HG03575 (cell line): ENCODE measurements around the gene ZFYVE1.
"Not testable (repeated sequence)": the region's sequence is repeated elsewhere in the genome, so short reads cannot be mapped to it uniquely, and the experiment has no call there.

Experiments used
- ATAC-seq: cut with Tn5 transposase; IDR thresholded peaks from one replicate; pipeline ENCODE4 v1.9.1; 2021; ENCODE audit not compliant: unreplicated experiment, insufficient number of reproducible peaks, low FRiP score; ENCODE audit errors: extremely low read depth

ZFYVE1 gene

DNA sequence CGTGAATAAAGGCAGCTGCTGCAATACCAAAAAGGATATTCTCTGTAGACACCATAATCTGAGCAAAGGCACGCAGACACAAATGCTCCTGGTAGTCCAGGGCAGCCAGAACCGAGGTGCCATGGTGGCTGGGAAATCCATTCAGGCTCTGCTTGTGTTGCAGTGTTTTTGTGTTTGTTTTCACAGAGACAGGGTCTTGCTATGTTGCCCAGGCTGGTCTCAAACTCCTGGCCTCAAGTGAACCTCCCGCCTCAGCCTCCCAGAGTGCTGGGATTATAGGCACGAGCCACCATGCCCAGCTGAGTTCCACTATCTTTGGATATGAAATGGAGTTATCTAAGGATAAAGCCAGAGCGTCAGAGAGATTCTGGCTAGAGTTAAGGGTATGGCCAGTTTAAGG is 60.9 kb downstream of the ZFYVE1 start:
- ATAC-seq = no peak

DNA sequence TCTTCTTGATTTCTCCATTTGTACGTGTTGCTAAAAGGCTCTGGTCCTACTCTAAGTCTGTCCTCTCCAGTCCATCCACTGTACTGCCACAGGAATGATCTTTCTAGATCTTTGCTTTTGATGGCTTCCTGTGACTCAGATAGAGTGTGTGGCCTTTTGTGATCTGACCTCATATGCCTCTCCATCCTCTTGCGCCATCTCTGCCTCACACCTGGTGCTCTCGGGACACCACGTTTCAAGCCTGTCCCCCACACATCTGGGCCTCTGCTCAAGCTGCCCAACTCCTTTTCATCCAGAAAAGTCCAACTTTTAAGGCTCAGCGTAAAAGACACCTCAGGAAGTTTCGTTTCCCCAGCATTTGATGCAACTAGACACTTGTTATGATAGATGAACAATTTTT is 61.7 kb downstream of the ZFYVE1 start:
- ATAC-seq = no peak

DNA sequence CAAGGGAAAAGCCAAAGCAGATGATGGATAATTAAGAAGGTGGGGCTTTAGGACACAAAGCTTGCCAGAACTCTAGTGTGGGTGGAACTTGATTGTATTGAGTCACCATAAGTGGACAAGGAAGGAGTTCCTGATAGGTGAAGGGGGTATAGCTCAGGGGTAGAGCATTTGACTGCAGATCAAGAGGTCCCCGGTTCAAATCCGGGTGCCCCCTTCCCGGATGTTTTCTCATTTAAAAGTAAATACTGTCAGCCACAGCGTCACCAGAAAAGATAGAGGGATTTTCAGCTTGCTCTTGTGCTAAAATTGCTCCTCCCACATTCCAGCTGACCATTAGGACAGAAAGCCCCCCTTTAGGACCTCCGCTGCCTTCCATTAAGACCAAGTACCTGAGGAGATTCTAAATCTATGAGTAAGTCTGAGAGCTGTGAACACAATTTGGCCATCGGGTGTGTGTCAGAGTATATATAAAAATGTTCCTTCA is 64.0 kb downstream of the ZFYVE1 start:
- ATAC-seq = no peak

DNA sequence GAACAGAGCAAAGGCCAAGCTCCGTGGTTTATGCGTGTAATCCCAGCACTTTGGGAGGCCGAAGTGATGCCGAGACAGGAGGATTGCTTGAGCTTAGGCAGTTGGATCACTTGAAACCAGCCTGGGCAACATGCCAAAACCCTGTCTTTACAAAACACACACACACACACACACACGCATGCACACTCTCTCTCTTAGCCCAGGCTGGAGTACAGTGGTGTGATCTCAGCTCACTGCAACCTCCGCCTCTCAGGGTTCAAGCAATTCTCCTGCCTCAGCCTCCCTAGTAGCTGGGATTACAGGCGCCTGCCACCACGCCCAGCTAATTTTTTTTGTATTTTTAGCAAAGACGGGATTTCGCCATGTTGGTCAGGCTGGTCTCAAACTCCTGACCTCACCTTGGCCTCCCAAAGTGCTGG is 64.6 kb downstream of the ZFYVE1 start:
- not testable (repeated sequence) for ATAC-seq

DNA sequence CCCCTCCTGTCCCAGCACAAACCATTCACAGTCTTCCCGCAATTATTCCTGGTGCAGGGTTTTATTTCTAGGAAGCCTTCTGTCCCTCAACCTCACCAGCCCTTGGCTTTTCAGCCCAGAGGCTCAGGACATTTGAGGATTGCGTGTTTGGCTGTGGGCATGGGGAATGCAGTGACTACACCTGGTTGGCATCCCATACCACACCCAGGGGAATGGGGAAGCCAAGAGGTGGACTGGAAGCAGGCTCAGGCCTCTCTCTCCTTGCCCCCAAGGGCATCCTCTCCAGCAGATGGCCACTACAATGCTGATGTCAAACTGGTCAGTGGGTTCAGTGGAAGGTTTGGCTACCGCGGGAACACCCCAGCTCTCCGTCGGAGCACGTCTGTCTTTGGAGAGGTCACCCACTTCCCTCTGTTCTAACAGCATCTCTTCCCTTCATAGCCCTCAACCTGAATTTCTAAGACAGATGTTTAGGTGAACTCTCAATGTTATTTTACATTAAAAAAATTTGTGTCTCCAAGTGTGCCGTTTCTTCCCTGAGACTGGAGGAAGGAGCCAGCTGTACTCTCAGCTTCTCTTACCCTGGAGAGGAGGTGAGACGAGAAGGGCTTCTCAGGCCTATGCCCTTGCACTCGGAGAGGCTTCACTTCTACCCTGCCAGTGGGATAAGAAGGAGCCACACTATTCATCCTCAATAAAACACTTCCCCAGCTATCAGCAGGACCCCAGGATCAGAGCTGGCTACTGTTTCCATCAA is 65.1 kb downstream of the ZFYVE1 start:
- ATAC-seq = no peak

DNA sequence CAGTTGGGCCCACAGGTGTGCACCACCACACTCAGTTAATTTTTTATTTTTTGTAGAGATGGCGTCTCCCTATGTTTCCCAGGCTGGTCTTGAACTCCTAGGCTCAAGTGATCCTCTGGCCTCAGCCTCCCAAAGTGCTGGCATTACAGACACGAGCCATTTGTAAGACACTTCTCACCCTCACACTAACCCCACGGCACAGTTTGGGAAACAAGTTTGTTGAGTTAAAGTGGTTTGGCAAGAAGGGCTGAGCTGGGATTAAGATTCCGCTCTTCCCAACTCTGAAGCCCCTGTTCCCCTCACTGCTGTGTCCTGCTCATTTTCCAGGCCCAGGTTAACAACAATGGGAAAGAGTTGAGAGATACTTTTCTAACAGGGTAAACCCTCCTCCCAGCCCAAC is 65.9 kb downstream of the ZFYVE1 start:
- ATAC-seq = not testable (repeated sequence)

DNA sequence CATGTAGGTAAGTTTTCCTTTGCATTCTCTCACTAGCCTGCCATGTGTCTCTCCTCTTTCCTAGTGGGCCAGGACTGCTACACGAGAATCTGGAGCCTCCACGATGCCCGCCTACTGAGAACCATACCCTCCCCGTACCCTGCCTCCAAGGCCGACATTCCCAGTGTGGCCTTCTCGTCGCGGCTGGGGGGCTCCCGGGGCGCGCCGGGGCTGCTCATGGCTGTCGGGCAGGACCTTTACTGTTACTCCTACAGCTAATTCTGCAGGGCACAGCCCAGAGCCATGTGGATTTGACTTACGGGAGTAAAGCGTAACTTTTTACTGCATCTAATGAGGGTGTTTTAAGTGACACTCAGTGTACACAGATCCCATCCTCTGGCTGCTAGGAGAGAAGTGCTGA is 68.4 kb downstream of the ZFYVE1 start:
- no peak for ATAC-seq

DNA sequence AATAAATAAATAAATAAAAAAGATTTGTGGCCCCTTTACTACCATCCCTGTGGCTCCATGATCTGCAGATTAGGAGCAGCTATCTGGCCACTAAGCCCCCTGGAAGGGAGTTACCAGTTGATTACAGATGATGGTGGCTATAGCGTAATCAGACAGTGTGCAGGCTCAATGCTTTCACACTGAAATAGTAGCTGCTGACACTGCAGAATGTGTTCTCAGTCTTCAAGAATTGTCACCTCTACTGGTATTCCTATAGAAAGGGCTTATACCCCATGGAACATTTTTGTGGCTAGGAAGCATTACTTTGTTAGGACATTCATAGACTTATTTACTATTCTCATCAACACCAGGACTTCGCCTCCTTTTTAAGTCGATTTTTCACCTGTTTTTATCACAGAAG is 69.7 kb downstream of the ZFYVE1 start:
- no peak for ATAC-seq

DNA sequence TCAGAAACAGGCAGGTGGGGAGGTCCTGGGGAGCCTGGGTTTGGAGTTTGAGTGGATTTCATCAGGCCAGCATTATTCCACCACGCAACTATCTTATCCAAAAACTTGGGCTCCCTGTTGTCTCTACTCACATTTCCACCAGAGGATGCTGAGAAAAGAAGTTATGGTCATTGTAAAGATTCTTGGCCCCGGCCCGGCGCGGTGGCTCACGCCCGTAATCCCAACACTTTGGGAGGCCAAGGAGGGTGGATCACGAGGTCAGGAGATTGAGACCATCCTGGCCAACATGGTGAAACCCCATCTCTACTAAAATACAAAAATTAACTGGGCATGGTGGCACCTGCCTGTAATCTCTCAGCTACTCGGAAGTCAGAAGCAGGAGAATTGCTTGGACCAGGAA is 70.2 kb downstream of the ZFYVE1 start:
- not testable (repeated sequence) for ATAC-seq

DNA sequence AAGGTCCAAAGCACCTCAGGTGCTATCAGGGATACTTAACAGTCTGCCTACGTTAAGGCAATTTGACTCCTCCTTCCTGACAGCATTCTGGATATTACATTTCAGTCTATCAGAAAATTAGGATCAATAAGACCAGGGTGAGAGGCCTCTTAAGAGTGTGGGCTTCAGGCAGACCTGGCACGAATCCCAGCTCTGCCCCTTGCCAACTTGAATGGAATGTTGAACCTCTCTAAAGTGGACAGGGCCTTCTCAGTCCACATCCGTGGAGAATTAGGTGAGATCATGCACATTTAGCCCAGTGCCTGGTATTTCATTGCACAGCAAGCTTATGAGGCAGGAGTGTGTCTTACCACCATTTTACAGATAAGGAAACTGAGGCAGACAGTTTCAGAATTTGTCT is 74.7 kb downstream of the ZFYVE1 start:
- no peak for ATAC-seq

DNA sequence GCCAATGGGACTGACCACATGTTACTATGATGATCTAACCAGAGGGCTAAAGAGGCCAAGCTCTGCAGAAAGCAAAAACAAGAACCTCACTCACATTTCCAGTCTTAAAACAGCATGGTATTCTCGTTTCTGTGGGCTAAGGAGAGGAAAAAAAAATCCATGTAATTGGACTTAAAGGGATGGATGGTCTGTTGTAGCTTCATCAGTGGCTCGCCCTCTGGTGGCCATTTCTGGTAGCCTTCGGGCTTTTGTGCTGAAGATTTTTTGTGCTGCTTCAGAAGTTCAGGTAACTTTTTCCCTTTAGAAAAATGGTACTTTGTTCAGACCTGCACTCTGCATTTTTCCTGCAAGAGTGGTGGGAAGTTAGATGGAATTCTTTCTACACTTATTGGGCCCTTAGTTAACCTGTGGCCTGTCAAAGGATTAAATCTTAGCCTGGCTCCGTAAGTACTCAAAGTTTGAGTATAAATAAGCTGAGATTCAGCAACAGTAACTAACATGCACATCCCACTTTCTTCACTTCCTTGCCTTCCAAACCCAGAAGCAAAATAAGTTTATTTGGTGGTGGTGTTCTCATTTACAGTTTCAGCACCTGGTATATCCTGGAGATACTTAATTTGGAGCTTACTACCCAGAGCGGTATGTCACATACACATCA is 78.3 kb downstream of the ZFYVE1 start:
- ATAC-seq = no peak

DNA sequence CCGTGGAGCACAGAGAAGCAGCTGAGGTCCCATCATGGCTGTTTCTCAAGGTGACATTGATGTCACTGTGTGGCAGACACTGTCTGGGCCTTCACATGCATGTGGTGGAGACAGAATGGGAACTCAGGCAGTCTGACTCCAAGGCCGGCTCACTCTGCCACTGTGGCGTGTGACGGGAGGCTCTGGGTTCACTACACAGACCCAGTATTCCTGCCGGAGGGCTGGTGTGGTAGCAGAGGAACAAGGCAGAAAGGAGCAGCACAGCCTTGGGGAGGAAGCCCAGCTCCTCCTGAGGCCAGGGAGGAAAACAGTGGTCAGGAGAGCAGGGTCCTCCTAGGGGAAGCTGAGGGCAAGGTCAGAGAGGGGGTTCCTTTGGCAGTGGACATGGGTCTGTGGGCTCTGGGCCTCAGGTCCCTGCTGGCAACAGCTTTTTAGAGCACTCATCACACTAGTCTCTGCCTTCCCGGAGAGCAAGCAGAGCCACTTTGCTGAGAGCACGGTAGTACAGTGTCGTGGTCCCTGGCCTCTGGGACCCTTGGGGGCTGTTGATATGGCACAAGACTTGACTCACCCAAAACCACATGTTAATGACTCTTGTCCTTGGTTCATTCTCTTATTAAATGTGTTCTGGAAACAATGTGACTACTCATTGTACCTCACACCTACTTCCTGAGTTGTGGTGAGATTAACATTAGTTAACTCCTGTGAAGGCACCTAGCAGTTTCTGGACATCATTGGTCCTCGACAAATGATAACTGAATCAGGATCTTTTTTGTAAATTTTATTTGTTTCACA is 79.3 kb downstream of the ZFYVE1 start:
- no peak for ATAC-seq

DNA sequence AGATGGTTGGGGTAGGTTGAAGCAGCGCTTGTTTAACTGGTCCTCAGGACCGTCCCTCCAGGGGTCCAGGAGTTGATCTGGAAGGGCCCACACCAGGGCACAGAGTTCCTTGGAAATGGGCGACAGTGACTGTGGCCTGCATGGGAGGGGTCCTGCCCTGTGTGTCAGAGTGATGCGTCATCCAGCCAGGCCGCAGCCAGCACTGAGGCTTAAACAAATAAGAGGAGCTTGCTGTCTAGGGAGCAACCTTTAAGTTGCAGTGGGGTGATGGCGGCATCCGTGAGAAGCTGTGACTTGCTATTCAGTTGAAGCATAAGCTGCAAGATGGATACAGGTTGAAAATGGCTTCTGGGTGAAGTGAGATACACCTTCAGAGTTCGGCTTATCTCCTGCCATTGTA is 80.4 kb downstream of the ZFYVE1 start:
- ATAC-seq = no peak

DNA sequence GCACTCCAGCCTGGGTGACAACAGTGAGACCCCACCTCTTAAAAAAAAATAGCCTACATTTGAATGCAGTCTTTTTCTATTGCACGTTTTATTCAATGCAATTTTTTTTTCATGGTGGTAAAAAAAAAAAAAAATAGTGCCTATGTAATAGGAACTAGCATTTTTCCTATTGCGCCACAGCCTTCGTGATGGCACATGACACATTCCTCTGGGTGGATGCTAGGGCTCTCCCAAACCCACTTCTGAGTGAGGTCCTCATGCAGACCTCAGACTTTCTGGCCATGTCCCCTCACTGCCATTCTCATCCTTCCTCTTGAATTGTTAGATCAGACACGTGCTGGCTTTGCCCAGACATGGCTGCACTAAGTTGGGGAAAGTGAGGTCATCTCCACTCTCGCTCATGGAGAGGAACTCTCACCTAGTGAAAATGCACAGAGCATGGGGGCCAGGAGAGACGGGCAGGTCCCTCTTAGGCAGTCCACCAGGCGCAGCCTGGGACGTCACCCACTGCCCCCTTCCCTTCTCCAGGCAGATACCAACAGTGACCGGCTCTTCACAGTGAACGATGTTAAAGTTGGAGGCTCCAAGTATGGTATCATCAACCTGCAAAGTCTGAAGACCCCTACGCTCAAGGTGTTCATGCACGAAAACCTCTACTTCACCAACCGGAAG is 81.4 kb downstream of the ZFYVE1 start:
- no peak for ATAC-seq

DNA sequence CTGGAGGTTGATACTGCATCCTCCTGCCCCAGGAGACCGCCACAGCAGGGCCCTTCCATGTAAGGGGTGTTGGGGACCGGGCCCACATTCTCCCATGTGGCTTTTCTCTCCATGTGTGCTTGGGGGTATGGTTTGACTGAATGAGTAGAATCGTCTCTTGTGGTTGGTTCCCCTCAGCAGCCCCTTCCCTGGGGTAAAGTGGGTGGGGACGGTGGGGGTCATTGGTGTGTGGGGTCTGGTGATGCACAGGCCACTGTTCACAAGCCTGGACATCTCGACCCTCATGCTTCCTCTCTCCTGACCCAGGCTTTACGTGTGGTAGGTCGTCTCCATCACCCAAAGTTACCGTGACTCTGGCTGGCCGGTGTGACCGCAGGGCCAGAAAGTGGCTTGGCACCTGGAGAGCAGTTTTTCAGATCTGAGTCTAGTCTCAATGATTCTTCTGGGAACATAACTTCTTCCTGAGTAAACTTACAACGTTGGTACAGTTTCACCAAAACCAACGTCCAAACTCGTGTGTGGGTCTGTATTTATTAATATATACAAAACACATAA is 83.0 kb downstream of the ZFYVE1 start:
- ATAC-seq = no peak

DNA sequence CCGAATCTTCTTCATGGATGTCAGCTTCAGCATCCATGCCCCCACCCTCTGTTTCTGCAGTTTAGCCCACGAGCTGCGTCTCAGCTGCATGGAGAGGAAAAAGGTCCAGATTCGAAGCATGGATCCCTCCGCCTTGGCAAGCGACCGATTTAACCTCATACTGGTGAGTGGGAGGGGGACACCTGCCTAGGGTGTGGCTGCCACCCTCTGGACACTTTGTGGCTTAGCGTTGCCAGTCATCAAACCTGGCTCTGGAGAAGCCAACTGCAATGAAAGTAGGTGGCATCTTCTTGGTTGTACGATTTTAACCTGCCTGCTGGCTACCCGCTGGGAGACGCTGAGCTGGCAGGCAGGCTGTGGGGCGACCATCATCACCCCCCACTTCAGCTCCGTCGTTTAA is 84.0 kb downstream of the ZFYVE1 start:
- no peak for ATAC-seq

DNA sequence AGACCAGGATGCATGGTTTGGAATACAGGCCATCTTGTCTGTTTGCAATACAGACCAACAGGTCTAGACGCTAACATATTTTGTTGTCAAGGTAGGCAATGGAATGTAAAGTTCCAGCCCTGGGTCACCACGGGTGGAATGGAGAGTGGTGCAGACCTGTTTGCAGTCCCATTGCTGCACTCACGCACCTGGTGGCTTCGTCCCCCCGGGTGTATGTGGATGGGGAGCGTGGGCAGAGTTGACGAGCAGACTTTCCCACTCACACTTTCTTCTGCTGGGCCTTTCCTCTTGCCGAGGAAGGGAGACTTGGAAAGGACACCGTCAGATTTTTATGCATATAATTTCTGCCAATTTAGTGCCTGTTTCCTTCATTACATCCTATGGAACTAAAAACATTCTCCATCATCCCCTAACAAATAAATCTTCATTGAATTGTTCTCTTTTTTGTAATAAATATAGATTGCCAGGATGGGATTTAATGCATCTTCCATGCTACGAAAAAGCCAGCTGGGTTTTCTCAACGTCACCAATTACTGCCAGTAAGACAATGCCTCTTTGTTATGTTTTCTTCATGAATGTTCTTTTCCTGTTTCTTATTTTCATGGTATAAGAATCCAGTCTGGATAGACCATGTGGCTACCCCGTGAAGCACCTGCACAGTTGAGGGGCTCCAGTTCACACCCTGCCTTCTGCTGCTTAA is 85.5 kb downstream of the ZFYVE1 start:
- no peak for ATAC-seq

DNA sequence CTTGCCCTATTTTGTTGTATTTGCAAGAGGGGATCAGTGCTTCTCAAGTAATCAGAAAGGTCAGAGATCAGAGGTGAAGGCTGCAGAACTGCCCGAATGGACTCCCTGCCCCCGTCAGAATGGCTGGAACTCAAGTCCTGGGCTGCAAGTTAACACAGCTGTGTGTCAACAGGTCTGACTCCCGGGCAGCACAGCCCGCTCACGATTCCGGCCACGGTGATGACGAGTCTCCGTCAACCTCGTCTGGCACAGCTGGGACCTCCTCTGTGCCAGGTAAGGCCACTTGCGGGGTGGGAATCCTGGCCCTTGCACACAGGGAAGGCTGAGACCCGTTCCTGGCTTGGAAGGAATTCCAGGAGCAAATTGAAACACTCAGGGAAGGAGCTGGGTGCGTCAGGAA is 87.3 kb downstream of the ZFYVE1 start:
- ATAC-seq = no peak

DNA sequence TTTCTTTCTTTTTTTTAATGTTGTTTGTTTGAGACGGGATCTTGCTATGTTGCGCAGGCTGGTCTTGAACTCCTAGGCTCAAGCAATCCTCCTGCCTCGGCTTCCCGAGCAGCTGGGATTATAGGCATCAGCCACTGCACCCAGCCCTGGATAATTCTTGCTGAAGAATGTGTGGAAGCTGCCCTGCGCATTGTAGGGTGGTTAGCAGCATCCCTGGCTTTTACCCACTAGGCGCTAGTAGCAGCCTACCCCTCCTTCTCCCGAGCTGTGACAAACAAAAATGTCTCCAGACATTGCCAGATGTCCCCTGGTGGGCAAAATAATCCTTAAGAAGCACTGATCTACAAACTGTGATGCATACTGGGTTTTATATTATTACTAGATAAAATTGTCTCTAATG is 94.0 kb downstream of the ZFYVE1 start:
- ATAC-seq = no peak
